RPMI7951 (cell line): ENCODE measurements around the gene WDR37. TPM values are rescaled to one million over a fixed set of nuclear protein-coding genes. Genes with fewer than 3 reads are reported as not detected.

Source experiments
- DNase-seq: peaks from one replicate; pipeline ENCODE4 v3.0.0-alpha.2; 2012; ENCODE audit warnings: low read depth
- total RNA-seq: library from RNA; depleted of rRNA; stranded (reverse); fragments of >200 nt; shearing (Covaris generic); gene quantifications from 2 replicates; pipeline ENCODE4 v1.2.3, GENCODE V29; 2014

Gene WDR37
- total RNA-seq, 1 experiment from 2014 or later = 13.5 TPM

DNA sequence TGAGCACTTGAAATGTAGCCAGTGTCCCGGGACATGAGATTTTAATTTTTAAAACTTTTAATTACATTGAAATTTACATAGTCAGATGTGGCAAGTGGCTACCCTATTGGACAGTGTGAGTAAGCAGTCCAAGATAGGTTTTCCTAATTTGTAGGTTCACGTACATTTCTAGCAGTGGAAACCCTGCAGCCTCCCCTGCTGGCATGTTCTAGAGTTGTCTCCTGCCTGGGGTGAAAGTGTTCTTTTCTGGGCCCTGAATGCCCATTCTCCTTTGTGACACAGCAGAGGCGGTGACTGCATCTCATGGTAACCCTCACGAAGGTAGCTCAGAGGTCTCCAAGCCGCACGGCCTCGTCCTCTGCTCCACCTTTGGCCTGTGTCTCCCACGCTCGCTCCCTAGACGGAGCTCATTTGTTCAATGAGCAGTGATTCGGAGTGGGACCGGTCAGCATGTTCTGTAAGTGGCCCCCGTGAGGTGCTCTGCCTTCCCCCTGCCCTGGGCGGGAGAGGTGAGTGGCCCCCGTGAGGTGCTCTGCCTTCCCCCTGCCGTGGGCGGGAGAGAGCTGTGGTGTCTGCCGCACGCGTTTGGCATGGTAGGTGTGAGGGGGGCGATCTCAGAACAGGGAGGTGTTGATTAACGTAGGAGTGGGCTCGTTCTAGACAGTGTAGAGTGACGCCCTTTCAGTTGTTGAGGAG, 18.0 kb downstream of the WDR37 start:
- DNase-seq = no peak

DNA sequence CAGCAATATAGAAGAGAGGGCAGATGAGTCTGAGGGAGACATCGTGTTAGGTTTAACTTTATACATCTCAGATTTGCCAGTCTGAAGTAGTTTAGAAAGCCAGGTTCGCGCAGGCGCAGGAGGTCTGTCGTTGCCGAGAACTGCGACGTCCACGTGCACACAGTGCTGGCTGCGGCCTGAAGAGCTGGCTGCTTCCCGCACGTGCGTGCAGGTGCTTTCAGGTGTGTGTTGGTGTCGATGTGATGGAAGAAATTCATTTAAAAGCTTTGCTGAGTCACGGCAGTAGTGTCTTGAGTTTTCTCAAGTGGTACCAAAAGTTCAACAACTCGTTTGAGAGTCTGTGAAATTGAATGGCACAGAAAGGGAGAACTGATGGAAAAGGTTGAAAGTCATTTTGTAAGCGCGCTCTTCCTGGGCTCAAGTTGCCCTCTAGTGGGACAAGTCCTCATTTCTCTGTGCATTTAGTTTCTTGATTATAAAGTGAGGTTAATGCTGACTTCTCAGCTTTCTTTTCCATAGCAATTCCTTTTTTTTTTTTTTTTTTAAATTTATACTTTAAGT, 18.6 kb downstream of the WDR37 start:
- DNase-seq = no peak

GRCh38 chr10:1078668-1079067, 22.5 kb downstream of the WDR37 start:
- no peak for DNase-seq

GRCh38 chr10:1083581-1083980, 27.4 kb downstream of the WDR37 start:
- DNase-seq = no peak

DNA sequence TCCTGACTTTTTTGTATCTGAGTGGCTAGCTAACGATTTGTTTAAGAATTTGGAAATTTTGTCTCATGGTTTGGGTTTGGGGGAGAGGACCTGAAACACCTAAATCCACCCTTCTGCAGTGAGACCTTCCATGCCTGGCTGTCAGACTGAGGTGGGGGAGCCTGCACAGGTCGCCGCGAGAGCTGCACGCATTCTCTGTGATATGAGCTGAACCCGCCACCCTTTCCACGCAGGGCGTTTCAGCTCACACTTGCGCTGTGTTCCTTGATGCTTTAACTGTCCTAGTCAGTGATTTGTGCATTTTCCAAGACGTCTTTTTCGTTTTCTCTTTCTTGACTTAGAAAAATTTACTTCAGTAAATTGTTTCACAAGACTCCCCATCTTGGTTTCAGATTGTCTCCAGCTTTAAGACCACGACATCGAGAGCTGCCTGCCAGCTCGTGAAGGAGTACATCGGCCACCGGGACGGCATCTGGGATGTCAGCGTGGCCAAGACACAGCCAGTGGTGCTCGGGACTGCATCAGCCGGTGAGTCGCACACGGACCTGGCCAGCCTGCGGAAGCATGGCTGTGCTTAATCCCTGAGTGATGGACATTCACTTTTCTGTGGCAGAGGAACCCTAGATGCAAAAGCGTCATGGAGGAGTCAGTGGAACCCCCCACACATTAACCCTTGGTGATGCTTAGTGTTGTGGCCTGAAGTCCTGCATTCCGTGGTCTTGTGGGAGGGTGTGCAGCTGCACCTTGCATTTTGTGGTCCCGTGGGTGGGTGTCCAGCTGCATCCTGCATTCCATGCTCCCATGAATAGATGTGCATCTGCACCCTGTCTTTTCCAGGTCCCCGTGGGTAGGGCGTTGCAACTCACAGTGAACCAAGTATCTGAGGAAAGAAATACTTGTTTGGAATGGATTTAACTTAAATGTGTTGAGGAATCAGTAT, 28.1 kb downstream of the WDR37 start:
- DNase-seq = no peak

DNA sequence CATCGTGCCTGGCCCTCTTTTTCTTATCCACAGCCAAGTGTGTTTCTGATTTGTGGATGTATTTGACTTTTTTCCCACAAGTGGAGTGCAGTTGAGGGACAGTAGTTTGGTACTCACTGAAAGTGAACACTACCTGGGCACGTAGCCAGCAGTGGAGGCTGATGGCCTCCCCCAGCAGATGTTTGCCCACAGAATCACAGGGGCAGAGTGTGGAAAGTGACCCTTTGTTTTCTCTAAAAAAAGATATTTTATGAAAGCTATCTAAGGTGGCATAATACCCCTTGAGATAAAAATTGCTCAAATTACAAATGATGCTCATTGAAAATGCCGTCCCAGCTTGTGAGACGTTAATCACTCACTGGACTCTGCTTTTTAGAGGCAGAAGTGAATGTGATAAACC, 29.1 kb downstream of the WDR37 start:
- DNase-seq = no peak

- DNase-seq = no peak
These were observed 30.6 kb downstream of the WDR37 start for GRCh38 chr10:1086787-1087186.

DNA sequence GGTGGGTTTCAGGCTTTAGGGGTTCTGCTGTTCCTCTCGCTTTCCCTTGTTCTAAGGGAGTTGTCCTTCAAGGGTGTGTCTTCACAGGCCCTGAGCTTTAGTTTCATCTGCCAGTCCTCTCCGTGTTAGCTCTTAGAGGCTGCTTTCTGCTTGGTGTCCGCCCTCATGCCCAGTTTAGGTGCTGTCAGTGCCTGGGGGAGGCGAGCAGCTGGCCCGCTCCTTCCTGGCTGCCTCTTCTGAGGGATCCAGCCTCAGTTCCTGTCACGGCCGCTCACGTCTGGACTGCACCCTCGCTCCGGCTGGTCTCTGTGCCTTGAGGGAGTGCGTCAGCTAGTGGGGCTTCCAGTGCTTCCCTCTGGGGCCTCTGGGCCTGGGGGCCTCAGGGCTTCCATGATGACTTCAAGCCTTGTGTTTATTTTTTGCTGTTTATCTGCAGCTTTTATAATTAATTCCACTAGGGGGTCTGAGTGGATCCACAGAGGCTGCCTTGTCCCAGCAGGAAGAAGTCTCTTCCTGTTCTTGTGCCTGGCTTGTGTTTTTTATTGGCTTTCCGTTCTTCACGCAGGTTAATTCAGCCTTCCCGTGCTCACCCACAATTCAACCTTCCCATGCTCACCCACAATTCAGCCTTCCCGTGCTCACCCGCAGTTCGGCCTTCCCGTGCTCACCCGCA, 33.0 kb downstream of the WDR37 start:
- no peak for DNase-seq

GRCh38 chr10:1090696-1091095, 34.5 kb downstream of the WDR37 start:
- no peak for DNase-seq

DNA sequence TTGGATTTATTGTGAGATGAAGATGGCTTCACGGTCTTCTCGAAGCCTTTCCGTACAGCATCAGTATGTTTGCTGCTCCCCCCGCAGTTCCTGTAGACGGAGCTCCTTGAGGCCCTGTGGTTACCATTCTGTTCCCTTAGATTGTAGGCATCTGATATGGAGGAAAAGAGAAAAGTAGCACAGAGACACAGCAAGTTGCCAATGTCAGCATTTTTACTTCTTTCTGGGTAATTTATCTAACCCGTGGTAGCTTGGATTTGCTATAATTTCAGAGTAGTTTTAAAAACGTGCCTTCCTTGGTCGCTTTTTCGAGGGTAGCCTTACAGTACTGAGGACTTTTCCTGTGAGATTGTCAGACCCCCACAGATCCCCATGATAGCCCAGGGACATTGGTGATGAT, 37.5 kb downstream of the WDR37 start:
- no peak for DNase-seq

DNA sequence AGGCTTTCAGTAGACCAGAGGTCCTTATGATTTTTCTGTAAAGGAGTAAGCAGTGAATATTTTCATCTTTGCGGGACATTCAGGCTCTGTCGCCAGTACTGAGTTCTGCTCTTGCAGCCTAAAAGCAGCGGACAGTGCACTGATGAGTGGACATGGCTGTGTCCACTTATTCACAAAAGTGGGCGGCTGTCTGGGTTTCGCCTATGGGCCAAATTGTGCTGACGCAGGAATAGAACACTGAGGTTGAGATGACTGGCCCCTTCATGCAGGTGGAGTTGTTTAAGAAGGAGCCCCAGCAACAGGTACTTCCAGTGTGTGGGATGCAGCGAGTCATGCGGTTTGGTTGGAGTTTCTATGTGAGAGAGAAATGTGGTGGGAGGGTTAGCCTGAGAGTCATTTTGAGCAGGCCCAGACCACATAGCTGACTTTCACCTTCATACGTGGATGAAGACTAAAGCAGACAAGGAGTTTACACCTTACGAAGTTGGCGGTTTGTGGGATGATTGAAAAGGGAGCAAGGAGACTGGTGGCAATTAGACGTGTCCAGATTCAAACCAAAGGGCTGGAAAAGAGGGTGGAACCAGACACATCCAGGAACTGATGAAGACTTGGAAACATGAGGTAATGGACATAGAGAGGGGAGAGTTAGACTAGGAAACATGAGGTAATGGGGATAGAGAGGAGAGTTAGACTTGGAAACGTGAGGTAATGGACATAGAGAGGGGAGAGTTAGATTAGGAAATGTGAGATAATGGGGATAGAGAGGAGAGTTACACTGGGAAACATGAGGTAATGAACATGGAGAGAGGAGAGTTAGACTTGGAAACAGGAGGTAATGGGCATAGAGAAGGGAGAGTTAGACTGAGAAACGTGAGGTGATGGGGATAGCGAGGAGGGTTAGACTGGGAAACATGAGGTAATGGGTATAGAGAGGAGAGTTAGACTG, 38.2 kb downstream of the WDR37 start:
- DNase-seq = no peak

DNA sequence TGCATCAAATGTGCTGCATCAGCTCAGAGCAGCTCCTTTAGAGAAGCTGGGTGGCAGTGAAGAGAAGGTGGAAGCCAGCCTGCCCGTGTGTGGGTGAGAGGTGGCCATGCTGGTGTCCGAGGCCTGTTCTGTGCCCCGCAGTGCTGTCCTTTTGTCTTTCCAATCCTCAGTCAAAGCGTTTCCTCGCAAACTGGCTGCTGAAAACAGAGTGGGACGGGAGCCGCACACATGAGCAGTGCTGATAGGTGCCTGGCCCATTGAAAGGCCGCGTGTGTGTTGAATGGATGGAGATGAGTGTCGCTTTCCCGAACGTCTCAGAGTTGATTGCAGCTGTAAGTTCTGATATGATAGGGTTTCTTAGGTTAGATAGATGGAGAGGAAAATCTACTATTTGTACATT, 39.3 kb downstream of the WDR37 start:
- no peak for DNase-seq

GRCh38 chr10:1096287-1096889, 40.2 kb downstream of the WDR37 start:
- DNase-seq = no peak

- DNase-seq = no peak
These were observed 41.3 kb downstream of the WDR37 start for GRCh38 chr10:1097436-1097835.

DNA sequence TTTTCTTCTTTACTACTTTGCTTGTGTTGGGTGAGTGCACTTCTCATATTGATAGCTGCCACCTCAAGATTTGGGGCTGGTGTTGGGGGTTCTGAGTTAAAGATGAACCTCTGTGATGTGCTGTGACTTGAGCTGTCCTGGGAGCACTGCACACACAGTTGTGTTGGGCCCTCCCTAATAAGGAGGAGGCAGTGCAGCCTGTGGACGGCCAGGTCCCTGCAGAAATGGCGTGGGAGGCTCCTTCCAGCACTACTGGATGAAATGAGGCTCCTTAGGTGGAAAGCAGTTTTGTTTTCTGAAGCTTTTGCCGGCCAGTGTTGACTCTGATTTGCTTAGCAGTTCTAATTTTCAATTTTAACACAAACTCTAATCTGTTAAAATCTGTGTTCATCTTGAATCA, 44.0 kb downstream of the WDR37 start:
- no peak for DNase-seq

GRCh38 chr10:1100691-1101368, 44.6 kb downstream of the WDR37 start:
- DNase-seq = no peak

DNA sequence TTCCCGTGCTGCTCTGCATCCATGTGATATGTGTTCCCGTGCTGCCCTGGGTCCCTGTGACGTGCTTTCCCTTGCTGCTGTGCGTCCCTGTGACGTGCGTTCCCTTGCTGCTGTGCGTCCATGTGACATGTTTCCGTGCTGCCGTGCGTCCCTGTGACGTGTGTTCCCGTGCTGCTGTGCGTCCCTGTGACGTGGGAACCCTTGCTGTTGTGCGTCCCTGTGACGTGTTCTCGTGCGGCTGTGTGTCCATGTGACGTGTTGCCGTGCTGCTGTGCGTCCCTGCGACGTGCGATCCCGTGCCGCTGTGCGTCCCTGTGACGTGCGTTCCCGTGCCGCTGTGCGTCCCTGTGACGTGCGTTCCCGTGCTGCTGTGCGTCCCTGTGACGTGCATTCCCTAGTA, 45.8 kb downstream of the WDR37 start:
- DNase-seq = no peak

DNA sequence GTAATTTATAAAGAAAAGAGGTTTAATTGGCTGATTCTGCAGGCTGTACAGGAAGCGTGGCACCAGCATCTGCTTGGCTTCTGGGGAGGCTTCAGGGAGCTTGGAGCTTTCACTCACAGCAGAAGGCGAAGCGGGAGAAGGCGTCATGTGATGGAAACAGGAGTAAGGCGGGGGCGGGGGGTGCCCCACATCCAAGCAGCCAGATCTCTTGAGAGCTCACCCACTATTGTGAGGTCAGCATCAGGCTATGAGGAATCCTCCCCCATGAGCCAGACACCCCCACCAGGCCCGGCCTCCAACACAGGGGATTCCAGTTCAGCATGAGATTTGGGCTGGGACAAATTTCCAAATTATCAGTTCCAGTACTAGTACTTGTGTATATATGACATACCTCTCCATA, 46.2 kb downstream of the WDR37 start:
- DNase-seq = no peak

- DNase-seq = no peak
These were observed 46.6 kb downstream of the WDR37 start for GRCh38 chr10:1102831-1103230.

DNA sequence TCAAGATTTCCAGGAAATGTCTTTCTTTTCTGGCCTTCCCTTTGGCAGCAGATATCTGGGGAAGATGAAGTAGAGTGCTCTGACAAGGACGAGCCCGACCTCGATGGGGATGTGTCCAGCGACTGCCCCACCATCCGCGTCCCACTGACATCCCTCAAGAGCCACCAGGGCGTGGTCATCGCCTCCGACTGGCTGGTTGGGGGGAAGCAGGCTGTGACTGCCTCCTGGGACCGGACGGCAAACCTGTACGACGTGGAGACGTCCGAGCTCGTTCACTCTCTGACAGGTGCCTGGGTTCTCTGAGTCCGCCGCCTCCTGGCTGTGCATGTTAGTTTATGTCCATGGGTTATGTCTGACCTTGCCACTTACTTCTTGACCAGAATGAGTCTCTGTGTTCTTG, 47.4 kb downstream of the WDR37 start:
- DNase-seq = no peak
